Neuronal stem cell (in vitro differentiated cells): ENCODE results near the gene TSPAN9.
A peak's percentile ranks its signal among the peaks of the same experiment; 100 is the strongest.

ENCODE experiments used
- DNase-seq: peaks from one replicate; pipeline ENCODE4 v3.0.0-alpha.2; 2013; ENCODE audit warnings: low spot score
- H2AFZ ChIP-seq: one replicate; pipeline ENCODE4 v1.6.1; 2013; ENCODE audit warnings: mild to moderate bottlenecking, low read length, inconsistent platforms
- H2AK5ac ChIP-seq: 2 replicates; pipeline ENCODE4 v1.6.1; 2013; ENCODE audit warnings: low read depth, mild to moderate bottlenecking, inconsistent platforms, low read length, moderate library complexity, mixed read lengths
- H2BK120ac ChIP-seq: 2 replicates; pipeline ENCODE4 v1.6.1; 2013; ENCODE audit warnings: low read depth, mild to moderate bottlenecking, inconsistent platforms, low read length, moderate library complexity, mixed read lengths
- H2BK12ac ChIP-seq: one replicate; pipeline ENCODE4 v1.6.1; 2013; ENCODE audit warnings: low read length, inconsistent platforms
- H2BK15ac ChIP-seq: 2 replicates; pipeline ENCODE4 v1.6.1; 2013; ENCODE audit warnings: mild to moderate bottlenecking, low read length, inconsistent platforms, mixed read lengths
- H2BK5ac ChIP-seq: one replicate; pipeline ENCODE4 v1.6.1; 2013; ENCODE audit warnings: inconsistent platforms, mild to moderate bottlenecking, low read length, moderate library complexity
- H3K14ac ChIP-seq: one replicate; pipeline ENCODE4 v1.6.1; 2013; ENCODE audit warnings: low read length, inconsistent platforms
- H3K18ac ChIP-seq: 2 replicates; pipeline ENCODE4 v1.6.1; 2013; ENCODE audit warnings: low read length, inconsistent platforms
- H3K23ac ChIP-seq: 2 replicates; pipeline ENCODE4 v1.6.1; 2013; ENCODE audit warnings: low read depth, mild to moderate bottlenecking, mixed read lengths, low read length, inconsistent platforms; ENCODE audit not compliant: poor library complexity
- H3K27ac ChIP-seq: replicated peaks from 3 replicates; pipeline ENCODE4 v1.5.1; 2013; ENCODE audit warnings: low read length, inconsistent platforms
- H3K27me3 ChIP-seq, 3 experiments: 2 replicates each; pipeline ENCODE4 v1.6.1; 2013; ENCODE audit warnings: low read length in 3 of 3, mild to moderate bottlenecking in 2 of 3, inconsistent platforms in 1 of 3, low read depth in 1 of 3, mixed read lengths in 1 of 3, moderate library complexity in 1 of 3; ENCODE audit not compliant: control insufficient read depth in 3 of 3, insufficient read depth in 3 of 3
- H3K36me3 ChIP-seq, 2 donors: replicated peaks in 1 of 2; 2 replicates each; pipeline ENCODE4 v1.6.1; 2013; ENCODE audit warnings: low read length in 2 of 2; ENCODE audit not compliant: control insufficient read depth in 2 of 2, insufficient read depth in 2 of 2
- H3K4ac ChIP-seq: 2 replicates; pipeline ENCODE4 v1.6.1; 2013; ENCODE audit warnings: inconsistent platforms, mild to moderate bottlenecking, low read length, moderate library complexity
- H3K4me1 ChIP-seq, 2 donors: 1 replicate in 1 of 2; 2 replicates in 1 of 2; pipeline ENCODE4 v1.6.1; 2013; ENCODE audit warnings: low read length in 2 of 2, low read depth in 1 of 2; ENCODE audit not compliant: control insufficient read depth in 2 of 2, insufficient read depth in 1 of 2
- H3K4me2 ChIP-seq: one replicate; pipeline ENCODE4 v1.6.1; 2013; ENCODE audit warnings: mild to moderate bottlenecking, low read length, inconsistent platforms; ENCODE audit not compliant: insufficient read depth, poor library complexity, severe bottlenecking
- H3K4me3 ChIP-seq, 2 donors: 2 replicates each; pipeline ENCODE4 v1.5.1; 2013; ENCODE audit warnings: low read length in 2 of 2, mild to moderate bottlenecking in 2 of 2, inconsistent platforms in 1 of 2, moderate library complexity in 1 of 2
- H3K79me1 ChIP-seq: one replicate; pipeline ENCODE4 v1.6.1; 2013; ENCODE audit warnings: low read depth, mild to moderate bottlenecking, inconsistent platforms, low read length, moderate library complexity
- H3K9ac ChIP-seq: one replicate; pipeline ENCODE4 v1.6.1; 2013; ENCODE audit warnings: mild to moderate bottlenecking, low read depth, low read length, inconsistent platforms; ENCODE audit not compliant: poor library complexity
- H3K9me3 ChIP-seq, 2 donors: replicated peaks in 1 of 2; 2 replicates each; pipeline versions ENCODE3 to v1.6.1; 2013; ENCODE audit warnings: low read length in 2 of 2, mild to moderate bottlenecking in 2 of 2, inconsistent platforms in 1 of 2, low read depth in 1 of 2, mixed read lengths in 1 of 2, moderate library complexity in 1 of 2; ENCODE audit not compliant: control insufficient read depth in 2 of 2, insufficient read depth in 1 of 2
- H4K8ac ChIP-seq: one replicate; pipeline ENCODE4 v1.6.1; 2013; ENCODE audit warnings: low read depth, mild to moderate bottlenecking, inconsistent platforms, low read length, moderate library complexity
- H4K91ac ChIP-seq: one replicate; pipeline ENCODE4 v1.6.1; 2013; ENCODE audit warnings: low read length, low read depth, mild to moderate bottlenecking, inconsistent platforms; ENCODE audit not compliant: poor library complexity
- WGBS, 2 donors: extraction: QIAGEN DNeasy Blood & Tissue Kit; methylation state at CpG; one replicate each; pipeline ENCODE4 v1.1.7; 2013; ENCODE audit warnings: missing lambda C conversion rate in 2 of 2, mixed read lengths in 1 of 2; ENCODE audit not compliant: insufficient read length in 2 of 2, insufficient replicate concordance in 1 of 2; ENCODE audit errors: extremely low coverage in 2 of 2; 5-methylcytosine and 5-hydroxymethylcytosine counted together

The TSPAN9 gene

GRCh38 chr12:3317481-3317815 lies 240.3 kb downstream of the TSPAN9 start:
- Histone ChIP-seq H3K4me1 (peaks cover 0 to 4% of the 10 kb centered on the region in 2 donors), H3K27ac (no peak overlapping the region), H3K4me2 (no peak overlapping the region), H2AFZ (no peak overlapping the region), H2BK120ac (no peak overlapping the region), H3K4ac (no peak overlapping the region), H3K14ac (no peak overlapping the region), H3K79me1 (no peaks in the 10 kb centered on the region), H3K27me3 (peaks cover 0 to 39% (median 0%) of the 10 kb centered on the region in 3 experiments), H3K18ac (no peak overlapping the region), H2BK5ac (no peak overlapping the region), H3K36me3 (no peaks in the 10 kb centered on the region), H2BK12ac (no peak overlapping the region), H2BK15ac (no peak overlapping the region), H2AK5ac (no peak overlapping the region), H4K91ac (no peak overlapping the region), H4K8ac (no peak overlapping the region), H3K23ac (no peak overlapping the region), H3K9me3 (no peaks in the 10 kb centered on the region), H3K4me3 (no peak overlapping the region), H3K9ac (no peak overlapping the region)
- no peak for DNase-seq
- no CpG with 5 or more reads among the region's 4 CpGs for WGBS, 2 donors

- no peak overlapping the region for H3K4me2 ChIP-seq
Measured at GRCh38 chr12:3317841-3318501, 240.8 kb downstream of the TSPAN9 start.

GRCh38 chr12:3319723-3320492 lies 242.7 kb downstream of the TSPAN9 start:
- Histone ChIP-seq H2AFZ (no peak overlapping the region), H3K79me1 (no peaks in the 10 kb centered on the region), H3K27me3 (peaks cover 0 to 45% (median 0%) of the 10 kb centered on the region in 3 experiments), H2AK5ac (peak overlapping the region; percentile 47), H3K36me3 (no peaks in the 10 kb centered on the region), H4K8ac (peak overlapping the region; percentile 7), H3K18ac (peak overlapping the region; percentile 65), H3K14ac (no peak overlapping the region), H3K4me2 (no peak overlapping the region), H2BK120ac (no peak overlapping the region), H3K27ac (no peak overlapping the region), H2BK12ac (no peak overlapping the region), H3K23ac (no peak overlapping the region), H3K4me3 (no peak overlapping the region), H3K4me1 (no peaks in the 10 kb centered on the region), H4K91ac (peak overlapping the region; percentile 26), H2BK15ac (no peak overlapping the region), H3K9ac (peak overlapping the region; percentile 65), H3K9me3 (no peaks in the 10 kb centered on the region), H2BK5ac (no peak overlapping the region), H3K4ac (no peak overlapping the region)
- no CpG with 5 or more reads among the region's 17 CpGs for WGBS, 2 donors
- DNase-seq = no peak

More at GRCh38 chr12:3317841-3318501, 240.8 kb downstream of the TSPAN9 start:
- Histone ChIP-seq H2AFZ (no peak overlapping the region), H4K8ac (no peak overlapping the region), H3K4me3 (no peak overlapping the region), H2BK15ac (no peak overlapping the region), H2BK120ac (no peak overlapping the region), H3K79me1 (no peaks in the 10 kb centered on the region), H3K14ac (no peak overlapping the region), H4K91ac (no peak overlapping the region), H2BK5ac (no peak overlapping the region), H3K4me1 (peaks cover 0 to 4% of the 10 kb centered on the region in 2 donors), H2AK5ac (no peak overlapping the region), H3K27ac (no peak overlapping the region), H3K18ac (no peak overlapping the region), H3K9ac (no peak overlapping the region), H3K4ac (no peak overlapping the region), H3K36me3 (no peaks in the 10 kb centered on the region), H3K27me3 (peaks cover 0 to 42% (median 0%) of the 10 kb centered on the region in 3 experiments), H3K9me3 (no peaks in the 10 kb centered on the region), H2BK12ac (no peak overlapping the region), H3K23ac (no peak overlapping the region)
- DNase-seq = no peak
- no CpG with 5 or more reads among the region's 13 CpGs for WGBS, 2 donors

GRCh38 chr12:3320881-3321509 lies 243.8 kb downstream of the TSPAN9 start:
- Histone ChIP-seq H2AK5ac (no peak overlapping the region), H3K18ac (peak overlapping the region; percentile 9), H2AFZ (no peak overlapping the region), H2BK120ac (no peak overlapping the region), H3K4ac (no peak overlapping the region), H3K27ac (no peak overlapping the region), H3K9ac (no peak overlapping the region), H3K4me3 (no peak overlapping the region), H2BK15ac (peak overlapping the region; percentile 77), H4K91ac (no peak overlapping the region), H2BK5ac (peak overlapping the region; percentile 30), H4K8ac (no peak overlapping the region), H3K4me1 (peaks cover 0 to 4% of the 10 kb centered on the region in 2 donors), H3K4me2 (no peak overlapping the region), H3K36me3 (no peaks in the 10 kb centered on the region), H2BK12ac (no peak overlapping the region), H3K14ac (no peak overlapping the region), H3K79me1 (no peaks in the 10 kb centered on the region), H3K23ac (no peak overlapping the region), H3K27me3 (peaks cover 0 to 41% (median 0%) of the 10 kb centered on the region in 3 experiments), H3K9me3 (no peaks in the 10 kb centered on the region)
- DNase-seq = no peak
- no CpG with 5 or more reads among the region's 17 CpGs for whole genome bisulfite sequencing, 2 donors
